Upper lobe of right lung (tissue), 1 donor: ENCODE measurements around the gene CARS2. TPM values are rescaled to one million over a fixed set of nuclear protein-coding genes. Genes with fewer than 3 reads are reported as not detected.
"Not testable (repeated sequence)": the region's sequence is repeated elsewhere in the genome, so short reads cannot be mapped to it uniquely, and the experiment has no call there.

Experiments used
- ATAC-seq: fragments of 200-7000 bp; cut with Tn5 transposase; one replicate; pipeline ENCODE4 v1.9.1; 2020; ENCODE audit warnings: mild to moderate bottlenecking, moderate library complexity
- DNase-seq: peaks from one replicate; pipeline ENCODE4 v3.0.0-alpha.2; 2020
- H3K27ac ChIP-seq: fragments of 200-600 bp; one replicate; pipeline ENCODE4 v1.8.0; 2022
- H3K27me3 ChIP-seq: fragments of 200-600 bp; one replicate; pipeline ENCODE4 v1.8.0; 2022; ENCODE audit warnings: mild to moderate bottlenecking
- H3K36me3 ChIP-seq: fragments of 200-600 bp; one replicate; pipeline ENCODE4 v1.8.0; 2022
- H3K4me1 ChIP-seq: fragments of 200-600 bp; one replicate; pipeline ENCODE4 v1.8.0; 2022
- H3K4me3 ChIP-seq: fragments of 200-600 bp; one replicate; pipeline ENCODE4 v1.8.0; 2022; ENCODE audit warnings: mild to moderate bottlenecking
- H3K9me3 ChIP-seq: fragments of 200-600 bp; one replicate; pipeline ENCODE4 v1.8.0; 2022
- CTCF ChIP-seq: fragments of 200-600 bp; IDR thresholded peaks from one replicate; pipeline ENCODE4 v1.8.0; 2022; ENCODE audit warnings: antibody characterized with exemption
- intact Hi-C: fragments of 100-400 bp; cut with DNase I; formaldehyde crosslinking; loops from one replicate; pipeline ENCODE4 v1.11.0; 2022
- total RNA-seq: library from RNA; stranded (reverse); fragmentation: NEBNext Ultra II Directional; extraction: Animal tissue kit (Norgen Biotek cat#: 25700); gene quantifications from one replicate; pipeline ENCODE4 v1.2.1, GENCODE V29; 2021
- donor health status: DM: no; HTN: yes; CAD: no; lungs with severe emphysema.

CARS2 gene
- total RNA-seq, 1 donor from 2014 or later: 69.5 TPM

- Histone ChIP-seq H3K36me3 (peaks cover 85% of the 10 kb centered on the region), H3K4me1 (no peaks in the 10 kb centered on the region), H3K27me3 (no peaks in the 10 kb centered on the region), H3K4me3 (no peak overlapping the region), H3K9me3 (no peaks in the 10 kb centered on the region), H3K27ac (no peak overlapping the region)
- ATAC-seq: no peak
- intact Hi-C loops: no loop called here
- no peak for DNase-seq
- TF ChIP-seq CTCF: no peak
Measured at GRCh38 chr13:110637275-110637674, 68.6 kb downstream of the CARS2 start.

- H3K36me3 ChIP-seq: peaks cover 80% of the 10 kb centered on the region
- no peaks in the 10 kb centered on the region for H3K4me1 ChIP-seq
- no peak for TF ChIP-seq CTCF
- DNase-seq (no peak), ATAC-seq (no peak)
- no peaks in the 10 kb centered on the region for H3K27me3 ChIP-seq
- no peaks in the 10 kb centered on the region for H3K9me3 ChIP-seq
- H3K27ac ChIP-seq: no peak overlapping the region
- no peak overlapping the region for H3K4me3 ChIP-seq
- intact Hi-C loops: no loop called here
Measured at GRCh38 chr13:110636701-110637201, 69.2 kb downstream of the CARS2 start.

- Histone ChIP-seq H3K27ac (no peak overlapping the region), H3K4me1 (no peaks in the 10 kb centered on the region), H3K36me3 (peaks cover 73% of the 10 kb centered on the region), H3K9me3 (no peaks in the 10 kb centered on the region), H3K4me3 (no peak overlapping the region), H3K27me3 (no peaks in the 10 kb centered on the region)
- DNase-seq: no peak
- no peak for ATAC-seq
- no peak for TF ChIP-seq CTCF
- intact Hi-C loops: no loop called here
Measured at GRCh38 chr13:110636053-110636475, 69.9 kb downstream of the CARS2 start.

- H3K4me1 ChIP-seq: no peaks in the 10 kb centered on the region
- no peak for TF ChIP-seq CTCF
- H3K4me3 ChIP-seq: no peak overlapping the region
- no peak overlapping the region for H3K27ac ChIP-seq
- intact Hi-C loops: no loop called here
- no peaks in the 10 kb centered on the region for H3K9me3 ChIP-seq
- H3K27me3 ChIP-seq: no peaks in the 10 kb centered on the region
- H3K36me3 ChIP-seq: peaks cover 69% of the 10 kb centered on the region
- peak; percentile 5 for ATAC-seq
- DNase-seq: no peak
Measured at GRCh38 chr13:110635405-110636002, 70.4 kb downstream of the CARS2 start.

GRCh38 chr13:110634558-110634957 lies 71.4 kb downstream of the CARS2 start:
- Histone ChIP-seq H3K27ac (no peak overlapping the region), H3K9me3 (no peaks in the 10 kb centered on the region), H3K27me3 (no peaks in the 10 kb centered on the region), H3K36me3 (peaks cover 60% of the 10 kb centered on the region), H3K4me1 (no peaks in the 10 kb centered on the region), H3K4me3 (no peak overlapping the region)
- intact Hi-C loops: no loop called here
- peak; percentile 12 for ATAC-seq
- DNase-seq: no peak
- TF ChIP-seq CTCF: no peak

- Histone ChIP-seq H3K27me3 (no peaks in the 10 kb centered on the region), H3K4me1 (no peaks in the 10 kb centered on the region), H3K9me3 (no peaks in the 10 kb centered on the region), H3K4me3 (no peak overlapping the region), H3K27ac (no peak overlapping the region), H3K36me3 (peaks cover 60% of the 10 kb centered on the region)
- intact Hi-C loops: no loop called here
- no peak for TF ChIP-seq CTCF
- DNase-seq (no peak), ATAC-seq (no peak)
Measured at GRCh38 chr13:110633776-110634175, 72.1 kb downstream of the CARS2 start.

GRCh38 chr13:110632255-110632654 lies 73.7 kb downstream of the CARS2 start:
- H3K27ac ChIP-seq, ATAC-seq, H3K27me3 ChIP-seq, H3K9me3 ChIP-seq, intact Hi-C loops, DNase-seq, H3K4me3 ChIP-seq, H3K4me1 ChIP-seq: not testable (repeated sequence)
- H3K36me3 ChIP-seq: peaks cover 60% of the 10 kb centered on the region
